Natural killer cell (primary cell): ENCODE data around the gene FOXK1. TPM values are rescaled to one million over a fixed set of nuclear protein-coding genes. Genes with fewer than 3 reads are reported as not detected.

Source experiments
- ATAC-seq, 3 donors: fragments of 150-1000 bp in 2 of 3; fragments of 200-7000 bp in 1 of 3; cut with Tn5 transposase; 1 replicate in 1 of 3; 2 replicates in 2 of 3; pipeline ENCODE4 v1.10.0; 2021; ENCODE audit warnings: mild to moderate bottlenecking in 2 of 3, moderate library complexity in 2 of 3
- DNase-seq, 2 donors: peaks; one replicate each; pipeline versions ENCODE4 v3.0.0 to v3.0.0-alpha.2; 2013 to 2021; ENCODE audit warnings: mixed read lengths in 1 of 2
- H3K27ac ChIP-seq: one replicate; pipeline ENCODE4 v1.5.1; 2013; ENCODE audit warnings: mild to moderate bottlenecking, low read length
- H3K27me3 ChIP-seq: one replicate; pipeline ENCODE4 v1.6.1; 2013; ENCODE audit warnings: low read length; ENCODE audit not compliant: control insufficient read depth, insufficient read depth
- H3K36me3 ChIP-seq: one replicate; pipeline ENCODE4 v1.6.1; 2013; ENCODE audit warnings: low read length; ENCODE audit not compliant: control insufficient read depth, insufficient read depth
- H3K4me1 ChIP-seq: one replicate; pipeline ENCODE4 v1.6.1; 2013; ENCODE audit warnings: low read length; ENCODE audit not compliant: control insufficient read depth, insufficient read depth
- H3K4me3 ChIP-seq: one replicate; pipeline ENCODE4 v1.5.1; 2013; ENCODE audit warnings: low read length
- H3K9me3 ChIP-seq: one replicate; pipeline ENCODE4 v1.6.1; 2013; ENCODE audit warnings: low read length; ENCODE audit not compliant: control insufficient read depth, insufficient read depth
- H3K27ac Mint-ChIP-seq, 2 donors: one replicate each; pipeline ENCODE4 v1.8.0; 2022; ENCODE audit warnings: mild to moderate bottlenecking in 2 of 2, mixed read lengths in 2 of 2, moderate library complexity in 1 of 2
- H3K27me3 Mint-ChIP-seq, 2 donors: one replicate each; pipeline ENCODE4 v1.8.0; 2022; ENCODE audit warnings: low read depth in 2 of 2, mixed read lengths in 2 of 2
- H3K36me3 Mint-ChIP-seq: one replicate; pipeline ENCODE4 v1.8.0; 2022; ENCODE audit warnings: mixed read lengths
- H3K4me1 Mint-ChIP-seq, 2 donors: one replicate each; pipeline ENCODE4 v1.8.0; 2022; ENCODE audit warnings: mixed read lengths in 2 of 2
- H3K4me3 Mint-ChIP-seq: one replicate; pipeline ENCODE4 v1.8.0; 2022; ENCODE audit warnings: mild to moderate bottlenecking, moderate library complexity, mixed read lengths
- H3K9me3 Mint-ChIP-seq, 2 donors: one replicate each; pipeline ENCODE4 v1.8.0; 2022; ENCODE audit warnings: mixed read lengths in 2 of 2
- WGBS: methylation state at CpG from one replicate; pipeline ENCODE4 v1.1.7; 2013; ENCODE audit warnings: missing lambda C conversion rate; ENCODE audit not compliant: insufficient coverage; 5-methylcytosine and 5-hydroxymethylcytosine counted together
- intact Hi-C: fragments of 100-400 bp; cut with micrococcal nuclease; formaldehyde crosslinking; loops from one replicate; pipeline ENCODE4 v1.14.2; 2022
- total RNA-seq, 4 donors: library from RNA; stranded (reverse); fragments of 120-200 nt in 1 of 4; gene quantifications; one replicate each; pipeline versions ENCODE4 v1.2.3 to v1.2.4, GENCODE V29; 2013 to 2022
- TF ChIP-seq, protein P1 (sequence below): fragments of 200-600 bp; IDR thresholded peaks from one replicate; pipeline ENCODE4 v1.8.0; 2022; ENCODE audit warnings: antibody characterized with exemption

The FOXK1 gene
- total RNA-seq, 3 donors from 2014 or later (not counting 1 experiment from before 2014, with no cell fraction given) = 51.6 to 59.7 (median 55.3) TPM

DNA sequence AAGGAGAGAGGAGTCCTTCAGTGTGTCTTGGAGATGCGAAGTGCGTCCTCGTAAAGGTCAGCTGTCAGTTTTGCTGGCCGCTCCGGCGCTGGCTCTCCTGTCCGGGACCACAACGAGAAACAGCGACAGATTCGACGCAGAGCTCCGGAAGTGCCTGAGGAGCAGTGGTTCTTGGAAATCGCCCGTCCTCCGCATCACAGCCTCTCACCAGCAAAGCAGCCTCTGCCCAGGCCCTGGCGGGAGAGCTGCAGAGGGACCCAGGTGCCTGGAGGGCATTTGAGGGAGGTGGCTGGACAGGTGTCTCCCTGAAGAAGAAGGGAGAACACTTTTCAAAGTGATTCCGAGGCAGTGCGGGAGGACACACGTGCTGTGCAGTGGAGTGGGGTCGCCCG is 81.7 kb downstream of the FOXK1 start:
- H3K4me3 Mint-ChIP-seq = no peak overlapping the region
- H3K4me1 ChIP-seq = no peaks in the 10 kb centered on the region
- H3K27me3 Mint-ChIP-seq = no peaks in the 10 kb centered on the region
- TF ChIP-seq, protein P1, sequence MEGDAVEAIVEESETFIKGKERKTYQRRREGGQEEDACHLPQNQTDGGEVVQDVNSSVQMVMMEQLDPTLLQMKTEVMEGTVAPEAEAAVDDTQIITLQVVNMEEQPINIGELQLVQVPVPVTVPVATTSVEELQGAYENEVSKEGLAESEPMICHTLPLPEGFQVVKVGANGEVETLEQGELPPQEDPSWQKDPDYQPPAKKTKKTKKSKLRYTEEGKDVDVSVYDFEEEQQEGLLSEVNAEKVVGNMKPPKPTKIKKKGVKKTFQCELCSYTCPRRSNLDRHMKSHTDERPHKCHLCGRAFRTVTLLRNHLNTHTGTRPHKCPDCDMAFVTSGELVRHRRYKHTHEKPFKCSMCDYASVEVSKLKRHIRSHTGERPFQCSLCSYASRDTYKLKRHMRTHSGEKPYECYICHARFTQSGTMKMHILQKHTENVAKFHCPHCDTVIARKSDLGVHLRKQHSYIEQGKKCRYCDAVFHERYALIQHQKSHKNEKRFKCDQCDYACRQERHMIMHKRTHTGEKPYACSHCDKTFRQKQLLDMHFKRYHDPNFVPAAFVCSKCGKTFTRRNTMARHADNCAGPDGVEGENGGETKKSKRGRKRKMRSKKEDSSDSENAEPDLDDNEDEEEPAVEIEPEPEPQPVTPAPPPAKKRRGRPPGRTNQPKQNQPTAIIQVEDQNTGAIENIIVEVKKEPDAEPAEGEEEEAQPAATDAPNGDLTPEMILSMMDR = no peak
- intact Hi-C loops = no loop called here
- H3K36me3 Mint-ChIP-seq = no peaks in the 10 kb centered on the region
- H3K9me3 Mint-ChIP-seq = no peaks in the 10 kb centered on the region
- DNase-seq (no peak), ATAC-seq (no peak)
- H3K27ac Mint-ChIP-seq = no peak overlapping the region
- no peaks in the 10 kb centered on the region for H3K27me3 ChIP-seq
- 98% methylated on average over 21 of the region's 21 CpGs for WGBS
- no peak overlapping the region for H3K27ac ChIP-seq
- no peaks in the 10 kb centered on the region for H3K9me3 ChIP-seq
- peaks cover 0 to 4% of the 10 kb centered on the region in 2 donors for H3K4me1 Mint-ChIP-seq
- H3K36me3 ChIP-seq = peaks cover 38% of the 10 kb centered on the region
- no peak overlapping the region for H3K4me3 ChIP-seq

DNA sequence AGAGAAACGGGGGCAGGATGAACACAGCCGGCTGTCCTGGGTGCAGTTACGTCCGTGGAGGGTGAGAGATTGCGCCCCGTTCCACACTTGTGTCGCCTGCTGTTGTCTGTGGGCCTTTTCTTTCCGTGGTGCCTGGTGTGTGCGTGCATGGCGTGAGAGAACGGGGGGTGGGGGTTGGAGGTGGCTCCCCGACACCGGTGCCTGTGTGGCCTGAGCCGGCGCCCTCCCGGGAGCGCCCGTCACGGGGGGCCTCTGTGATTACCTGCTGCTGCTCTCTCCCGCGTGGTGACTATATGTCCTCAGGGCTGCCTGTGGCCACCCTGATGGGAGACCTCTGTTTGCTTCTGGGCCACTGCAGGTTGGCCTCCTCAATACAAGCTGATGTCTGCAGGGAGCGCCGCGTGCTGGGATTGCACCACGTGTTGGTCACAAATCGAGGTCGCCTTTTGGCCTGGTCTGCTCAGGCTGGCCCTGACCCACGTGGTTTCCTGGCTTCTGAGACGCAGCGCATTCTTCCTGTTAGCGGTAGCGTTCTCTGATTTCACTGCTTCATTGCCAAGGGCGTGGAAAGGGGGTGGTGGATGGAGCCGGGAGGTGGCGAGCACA is 82.4 kb downstream of the FOXK1 start:
- TF ChIP-seq, protein P1 = no peak
- Histone ChIP-seq H3K4me1 (no peaks in the 10 kb centered on the region), H3K36me3 (peaks cover 33% of the 10 kb centered on the region), H3K27ac (no peak overlapping the region), H3K4me3 (no peak overlapping the region), H3K27me3 (no peaks in the 10 kb centered on the region), H3K9me3 (no peaks in the 10 kb centered on the region)
- 89% methylated on average over 35 of the region's 35 CpGs for WGBS
- Mint-ChIP-seq H3K36me3 (no peaks in the 10 kb centered on the region), H3K4me1 (peaks cover 0 to 4% of the 10 kb centered on the region in 2 donors), H3K27ac (no peak overlapping the region), H3K27me3 (no peaks in the 10 kb centered on the region), H3K9me3 (no peaks in the 10 kb centered on the region), H3K4me3 (no peak overlapping the region)
- ATAC-seq = no peak
- no peak for DNase-seq
- intact Hi-C loops = no loop called here

DNA sequence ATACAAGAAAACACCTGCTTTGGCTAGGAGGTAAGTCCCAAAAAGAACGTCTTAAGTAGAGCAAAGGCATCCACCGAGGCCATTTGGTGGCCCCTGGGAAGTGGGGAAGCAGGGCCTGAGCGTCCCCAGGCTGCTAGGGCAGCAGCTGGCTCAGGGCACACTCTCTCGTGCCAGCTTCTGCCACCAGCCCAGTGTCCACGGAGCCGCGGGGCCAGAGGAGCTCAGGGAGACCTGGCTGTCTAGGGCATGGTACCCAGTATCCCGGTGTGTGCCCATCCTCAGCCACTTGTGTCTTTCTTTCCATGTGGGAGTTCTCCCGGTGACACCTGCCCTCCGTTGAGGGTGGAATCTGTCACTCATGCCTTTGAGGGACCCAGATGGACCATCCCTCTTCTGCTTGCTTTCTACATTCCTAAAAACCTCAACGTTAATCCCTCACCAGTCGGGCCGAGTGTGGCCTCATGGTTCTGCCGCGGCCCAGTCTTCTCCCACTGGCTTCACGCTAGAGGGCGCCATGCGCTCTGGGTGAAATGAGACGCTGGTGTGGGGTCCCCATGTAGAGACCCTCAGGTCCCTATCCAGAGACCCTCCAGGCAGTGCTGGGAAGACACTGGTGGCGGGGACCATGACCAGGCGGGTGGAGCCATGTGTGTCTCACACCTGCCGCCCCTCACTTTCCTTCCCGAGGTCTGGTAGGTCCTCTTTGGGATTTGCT is 83.8 kb downstream of the FOXK1 start:
- no peaks in the 10 kb centered on the region for H3K9me3 Mint-ChIP-seq
- H3K4me1 Mint-ChIP-seq = peaks cover 0 to 4% of the 10 kb centered on the region in 2 donors
- peak overlapping the region in 1 of 2 donors; percentile 27 for H3K27ac Mint-ChIP-seq
- TF ChIP-seq, protein P1 = no peak
- no peaks in the 10 kb centered on the region for H3K27me3 Mint-ChIP-seq
- no peaks in the 10 kb centered on the region for H3K36me3 Mint-ChIP-seq
- WGBS = 94% methylated on average over 23 of the region's 23 CpGs
- H3K4me3 ChIP-seq = no peak overlapping the region
- no peak overlapping the region for H3K4me3 Mint-ChIP-seq
- no peaks in the 10 kb centered on the region for H3K27me3 ChIP-seq
- ATAC-seq (no peak), DNase-seq (no peak)
- H3K27ac ChIP-seq = no peak overlapping the region
- peaks cover 29% of the 10 kb centered on the region for H3K36me3 ChIP-seq
- intact Hi-C loops = no loop called here
- H3K9me3 ChIP-seq = no peaks in the 10 kb centered on the region
- H3K4me1 ChIP-seq = no peaks in the 10 kb centered on the region
